HG03064 (cell line): ENCODE measurements around the gene RHAG.

ENCODE experiments used
- ATAC-seq: cut with Tn5 transposase; IDR thresholded peaks from one replicate; pipeline ENCODE4 v1.9.1; 2021; ENCODE audit warnings: low read depth; ENCODE audit not compliant: unreplicated experiment

RHAG gene

GRCh38 chr6:49570474-49571079 is 66.1 kb downstream of the RHAG start:
- no peak for ATAC-seq

DNA sequence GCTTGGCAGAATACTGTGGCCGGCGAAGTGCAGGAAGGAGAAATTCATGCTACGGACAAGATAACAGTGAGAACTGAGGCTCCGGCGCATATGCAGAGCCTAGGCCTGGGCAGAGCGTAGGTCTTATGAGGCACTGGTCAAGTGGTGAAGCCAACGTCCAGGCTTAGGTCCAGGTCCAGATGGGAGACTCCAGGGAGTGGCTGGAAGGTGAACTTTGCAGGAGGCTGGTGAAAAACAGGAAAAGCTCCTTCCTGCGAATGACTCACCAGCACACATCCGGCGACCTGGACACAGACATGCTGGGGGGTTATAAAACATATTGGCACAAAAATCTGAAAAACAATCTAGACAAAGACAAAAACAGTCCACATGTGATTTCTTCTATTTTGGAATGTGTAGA is 70.8 kb downstream of the RHAG start:
- no peak for ATAC-seq

GRCh38 chr6:49565261-49565660 is 71.4 kb downstream of the RHAG start:
- no peak for ATAC-seq

- no peak for ATAC-seq
These were observed 72.1 kb downstream of the RHAG start for GRCh38 chr6:49564552-49564951.

- ATAC-seq = no peak
These were observed 73.4 kb downstream of the RHAG start for GRCh38 chr6:49563006-49563886.

DNA sequence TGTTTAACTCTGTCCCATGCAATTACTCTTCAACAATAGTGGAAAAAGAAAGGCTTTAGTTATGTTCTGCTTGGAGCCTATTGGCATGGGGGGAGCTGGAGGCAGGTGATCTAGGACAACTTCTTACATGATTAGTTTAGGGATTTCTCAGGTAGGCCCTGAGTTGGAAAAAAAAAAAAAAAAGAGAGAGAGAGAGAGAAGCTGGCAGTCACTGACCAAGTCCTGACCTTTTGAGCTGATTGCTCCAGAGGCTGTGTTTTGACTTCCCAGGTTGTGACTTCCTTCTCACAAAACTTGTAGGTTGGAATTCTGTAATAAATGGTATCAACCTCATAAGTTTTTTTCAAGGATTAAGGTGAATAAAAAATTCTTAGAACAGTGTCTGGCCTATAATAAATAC is 78.4 kb downstream of the RHAG start:
- ATAC-seq = no peak

DNA sequence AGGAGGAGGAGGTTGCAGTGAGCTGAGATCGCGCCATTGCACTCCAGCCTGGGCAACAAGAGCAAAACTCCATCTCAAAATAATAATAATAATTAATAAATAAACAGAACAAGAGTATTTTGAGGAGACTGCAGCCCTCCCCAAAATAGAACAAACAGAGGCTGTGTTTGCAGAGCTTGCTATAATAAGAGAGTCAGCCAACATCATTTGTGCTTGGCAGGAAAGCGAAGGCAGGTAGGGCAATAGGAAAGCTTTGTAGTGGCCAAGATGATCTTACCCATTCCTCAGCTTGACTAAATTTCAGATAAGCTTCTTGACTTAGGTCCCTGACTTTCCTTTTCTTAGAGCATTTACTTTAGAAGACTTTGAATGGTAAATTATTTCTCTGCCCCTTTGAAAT is 79.5 kb downstream of the RHAG start:
- no peak for ATAC-seq

DNA sequence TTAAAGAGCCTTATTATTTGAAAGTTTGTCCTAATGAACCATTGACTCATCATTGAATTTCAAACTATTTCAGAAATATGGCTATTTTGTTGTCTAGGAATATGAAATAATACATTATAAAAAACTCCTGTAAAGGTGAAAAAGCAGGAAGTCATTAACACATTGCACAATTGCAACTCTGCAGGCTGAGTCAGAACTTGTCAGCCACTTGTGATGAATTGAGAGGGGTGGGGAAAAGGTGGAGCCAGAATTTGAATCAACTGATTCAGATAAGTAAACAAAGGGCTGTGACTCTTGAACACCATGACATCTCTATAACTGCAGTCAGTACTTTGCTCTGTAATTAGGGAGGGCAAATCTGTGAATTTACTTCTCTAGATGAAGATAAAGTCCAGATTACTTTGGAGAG is 80.2 kb downstream of the RHAG start:
- ATAC-seq = no peak

DNA sequence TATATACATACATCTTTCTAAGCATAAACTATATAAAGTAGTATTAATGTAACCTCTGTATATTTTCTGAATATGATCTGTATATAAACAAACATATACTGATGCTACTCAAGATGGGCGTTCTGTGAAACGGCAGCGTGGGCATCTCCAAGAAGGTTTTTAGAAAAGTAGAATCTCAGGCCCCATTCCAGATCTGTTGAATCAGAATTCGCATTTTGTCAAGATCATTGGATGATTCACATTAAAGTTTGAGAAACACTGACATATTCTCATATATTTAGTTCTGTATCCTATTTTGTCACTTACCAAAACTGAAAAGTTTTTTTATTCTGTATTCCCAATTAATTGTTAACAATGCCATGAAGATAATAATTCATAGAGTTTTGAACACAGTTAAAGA is 80.7 kb downstream of the RHAG start:
- no peak for ATAC-seq
